HG03571 (cell line): ENCODE data around the gene KDM1B.
"Not testable (repeated sequence)": the region's sequence is repeated elsewhere in the genome, so short reads cannot be mapped to it uniquely, and the experiment has no call there.

Source experiments
- ATAC-seq: cut with Tn5 transposase; IDR thresholded peaks from one replicate; pipeline ENCODE4 v1.9.1; 2021; ENCODE audit not compliant: unreplicated experiment

The KDM1B gene

DNA sequence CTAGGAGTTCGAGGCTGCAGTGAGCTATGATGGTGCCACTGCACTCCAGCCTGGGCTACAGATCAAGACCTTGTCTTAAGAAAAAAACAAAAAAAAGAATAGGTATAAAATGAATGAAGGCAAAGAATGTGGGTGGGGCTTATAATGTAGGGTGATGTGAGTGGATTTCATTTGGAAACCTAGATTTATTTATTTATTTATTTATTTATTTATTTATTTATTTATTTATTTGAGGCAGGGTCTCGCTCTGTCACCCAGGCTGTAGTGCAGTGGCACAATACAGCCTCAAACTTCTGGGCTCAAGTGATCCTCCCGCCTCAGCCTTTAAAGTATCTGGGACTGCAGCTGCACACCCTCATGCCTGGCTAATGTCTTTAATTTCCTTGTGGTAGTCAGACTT lies 3.8 kb upstream of the KDM1B start:
- ATAC-seq: not testable (repeated sequence)

DNA sequence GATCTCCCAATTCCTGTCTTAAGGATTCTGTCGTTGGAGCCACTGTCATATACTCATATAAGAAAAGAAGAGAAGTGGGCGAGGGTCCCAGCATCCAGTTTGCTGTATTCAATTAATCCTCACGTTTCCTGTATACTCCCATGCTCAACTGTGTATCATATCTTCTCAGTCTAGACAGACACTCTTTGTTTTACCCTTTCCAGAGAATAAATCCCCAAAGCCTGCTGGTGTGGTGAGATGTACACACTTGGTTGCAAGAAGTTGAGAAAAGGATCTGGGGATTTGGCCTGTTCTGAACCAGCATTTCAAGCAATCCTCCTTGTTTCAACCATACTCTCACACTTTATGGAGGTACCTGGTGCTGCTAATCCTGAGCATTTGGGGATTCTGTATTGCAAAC lies 3.4 kb upstream of the KDM1B start:
- no peak for ATAC-seq

GRCh38 chr6:18153311-18153703 lies 1.9 kb upstream of the KDM1B start:
- no peak for ATAC-seq

GRCh38 chr6:18154507-18155149 lies 594 bp upstream of the KDM1B start, which contains the start of gene TPMT:
Gene TPMT (minus strand): TSS chr6:18155077. CDS start chr6:18149127, 5,950 bp downstream.
- peak; percentile 50 for ATAC-seq

DNA sequence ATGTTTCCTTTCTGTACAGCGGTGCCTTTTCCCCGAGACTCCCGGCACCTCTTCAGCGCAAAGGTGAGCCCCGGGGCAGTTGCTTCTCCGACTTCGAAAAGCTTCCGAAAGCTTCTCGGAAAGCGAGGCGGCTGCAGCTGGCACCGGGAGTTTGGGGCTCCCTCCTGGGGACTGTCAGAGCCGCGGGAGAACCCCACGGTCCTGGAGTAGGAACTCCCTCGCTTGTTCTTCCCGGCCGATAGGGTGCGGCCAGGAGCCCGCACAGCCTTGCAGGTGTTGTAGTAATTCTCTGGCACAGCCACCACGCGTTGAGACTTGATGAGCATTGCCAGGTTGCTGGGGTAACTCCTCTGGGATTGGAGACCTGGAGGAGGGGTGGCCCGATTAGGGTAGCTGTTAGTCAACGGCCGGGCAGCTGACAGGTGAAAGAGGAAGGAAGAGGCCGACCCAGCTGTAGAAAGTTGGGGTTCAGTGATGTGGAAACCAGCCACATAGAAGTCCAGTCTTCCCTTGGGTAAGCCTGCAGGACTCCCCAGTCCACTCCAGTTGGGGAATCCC lies 721 bp downstream of the KDM1B start:
- ATAC-seq: peak; percentile 41

GRCh38 chr6:18160911-18161310 lies 5.7 kb downstream of the KDM1B start:
- no peak for ATAC-seq

DNA sequence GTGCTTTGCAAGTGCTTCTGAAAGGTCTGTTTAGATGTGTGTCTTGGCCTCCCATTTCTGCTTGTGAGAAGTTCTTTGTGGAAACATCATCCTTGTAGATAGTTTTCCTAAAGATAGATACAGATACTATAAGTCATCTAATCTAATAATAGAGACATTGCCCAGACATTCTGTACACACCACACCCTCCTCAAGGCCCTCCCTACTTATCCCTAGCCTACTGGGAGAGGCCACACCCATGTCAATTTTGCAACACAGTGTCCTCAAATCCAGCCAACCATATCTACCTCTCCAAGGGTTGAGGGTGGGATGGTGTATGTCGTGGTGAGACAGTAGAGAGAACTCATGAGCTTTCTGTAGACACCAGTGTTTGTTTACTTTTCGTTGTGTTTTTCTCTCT lies 6.2 kb downstream of the KDM1B start:
- no peak for ATAC-seq

GRCh38 chr6:18162401-18162800 lies 7.2 kb downstream of the KDM1B start:
- ATAC-seq: no peak

GRCh38 chr6:18165751-18166150 lies 10.5 kb downstream of the KDM1B start:
- ATAC-seq: no peak

DNA sequence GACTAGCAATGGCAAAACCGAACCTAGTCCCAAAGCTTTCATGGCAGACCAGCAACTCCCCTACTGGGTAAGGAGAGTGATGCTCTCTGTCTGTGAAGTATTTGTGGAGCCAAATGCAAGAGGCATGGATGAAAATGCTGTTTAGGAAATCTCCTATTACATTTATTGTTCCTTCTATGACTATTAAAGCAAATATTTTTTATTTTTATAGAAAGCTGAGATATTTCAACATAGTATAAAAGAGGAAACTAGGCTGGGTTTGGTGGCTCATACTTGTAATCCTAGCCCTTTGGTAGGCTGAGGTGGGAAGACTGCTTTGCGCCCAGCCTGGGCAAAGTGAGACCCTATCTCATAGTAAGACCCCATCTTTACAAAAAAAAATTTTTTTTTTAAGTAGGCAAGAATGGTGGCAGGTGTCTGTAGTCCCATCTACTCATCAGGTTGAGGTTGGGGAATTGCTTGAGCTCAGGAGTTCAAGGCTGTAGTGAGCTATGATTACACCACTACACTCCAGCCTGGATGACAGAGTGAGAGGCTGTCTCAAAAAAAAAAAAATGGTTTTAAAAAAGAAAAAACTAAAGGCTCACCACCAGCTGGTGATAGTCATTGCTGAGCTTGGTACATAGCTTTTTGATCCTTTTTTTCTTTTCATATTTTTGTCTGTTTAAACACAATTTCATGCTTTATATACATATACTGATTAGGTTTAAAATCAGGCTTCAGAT lies 11.3 kb downstream of the KDM1B start:
- ATAC-seq: no peak

DNA sequence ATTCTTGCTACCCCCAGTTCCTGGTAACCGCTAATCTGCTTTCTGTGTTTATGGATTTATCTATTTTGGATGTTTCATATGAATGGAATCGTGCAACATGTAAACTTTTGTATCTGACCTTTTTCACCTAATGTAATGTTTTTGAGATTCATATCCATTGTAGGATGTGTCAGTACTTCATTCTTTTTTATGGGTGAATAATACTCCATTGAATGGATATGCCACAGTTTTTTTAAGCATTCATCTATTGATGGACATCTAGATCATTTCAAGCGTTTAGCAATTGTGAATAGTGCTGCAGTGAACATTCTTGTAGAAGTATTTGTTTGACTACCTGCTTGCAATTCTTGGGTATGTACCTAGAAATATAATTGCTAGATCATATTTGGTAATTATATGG lies 13.0 kb downstream of the KDM1B start:
- ATAC-seq: no peak

- no peak for ATAC-seq
These were observed 16.6 kb downstream of the KDM1B start for GRCh38 chr6:18171871-18172270.

GRCh38 chr6:18176198-18176597 lies 21.0 kb downstream of the KDM1B start:
- not testable (repeated sequence) for ATAC-seq

- ATAC-seq: no peak
These were observed 22.2 kb downstream of the KDM1B start for GRCh38 chr6:18177286-18177965.

GRCh38 chr6:18178960-18179615 lies 23.9 kb downstream of the KDM1B start:
- no peak for ATAC-seq

- ATAC-seq: no peak
These were observed 24.6 kb downstream of the KDM1B start for GRCh38 chr6:18179770-18180356.

DNA sequence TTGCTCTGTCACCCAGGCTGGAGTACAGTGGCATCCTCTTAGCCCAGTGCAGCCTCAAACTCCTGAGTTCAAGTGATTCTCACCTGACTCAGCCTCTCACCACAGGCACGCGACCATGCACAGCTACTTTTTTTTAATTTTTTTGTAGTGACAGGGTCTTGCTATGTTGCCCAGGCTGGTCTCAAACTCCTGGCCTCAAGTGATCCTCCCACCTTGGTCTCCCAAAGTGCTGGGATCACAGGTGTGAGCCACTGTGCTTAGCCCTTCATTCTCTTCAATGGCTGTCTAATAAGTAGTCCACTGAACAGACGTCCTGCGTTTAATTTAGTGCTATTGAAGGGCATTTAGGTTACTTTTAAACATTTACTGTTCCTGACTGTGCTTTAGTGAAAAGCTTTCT lies 27.3 kb downstream of the KDM1B start:
- ATAC-seq: no peak

GRCh38 chr6:18183766-18184165 lies 28.5 kb downstream of the KDM1B start:
- ATAC-seq: no peak

- no peak for ATAC-seq
These were observed 30.4 kb downstream of the KDM1B start for GRCh38 chr6:18185624-18186023.

DNA sequence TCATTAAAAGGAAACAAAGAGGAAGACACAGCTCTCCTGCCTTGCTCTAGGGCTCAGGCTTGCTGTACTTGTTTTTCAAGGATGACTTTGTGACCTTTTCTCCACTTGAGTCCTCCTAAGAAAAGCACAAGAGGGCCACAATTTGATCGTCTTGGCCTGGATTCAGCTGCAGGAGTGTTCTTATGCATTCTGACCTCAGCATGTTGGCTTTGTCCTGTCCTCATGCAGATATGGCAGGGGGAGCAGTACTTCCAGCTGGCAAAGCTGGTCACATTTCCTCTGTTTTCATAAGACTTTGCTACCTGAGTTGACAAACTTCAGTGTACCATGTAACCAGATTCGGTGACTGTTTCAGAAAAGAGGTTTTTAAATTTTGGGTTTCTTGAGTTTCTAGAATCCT lies 30.8 kb downstream of the KDM1B start:
- no peak for ATAC-seq
